GM12865 (cell line): ENCODE measurements around the gene LHX6.

Experiments used
- DNase-seq: peaks from one replicate; pipeline ENCODE4 v3.0.0; 2010; ENCODE audit warnings: low read depth
- H3K4me3 ChIP-seq: 2 replicates; pipeline ENCODE4 v1.5.1; 2011; ENCODE audit warnings: mild to moderate bottlenecking, low read depth, low read length, control low read depth
- CTCF ChIP-seq: IDR thresholded peaks from 2 replicates; pipeline ENCODE4 v1.5.1; 2011; ENCODE audit warnings: low read length, control low read depth, low read depth, inconsistent platforms; ENCODE audit not compliant: insufficient read depth; ENCODE audit errors: missing control alignments

Gene LHX6

GRCh38 chr9:122184551-122184950 is 44.2 kb downstream of the LHX6 start:
- DNase-seq = no peak
- H3K4me3 ChIP-seq = no peak overlapping the region
- TF ChIP-seq CTCF = no peak

GRCh38 chr9:122183501-122183900 is 45.3 kb downstream of the LHX6 start:
- DNase-seq = no peak
- TF ChIP-seq CTCF = no peak
- H3K4me3 ChIP-seq = no peak overlapping the region

GRCh38 chr9:122180633-122181032 is 48.1 kb downstream of the LHX6 start:
- H3K4me3 ChIP-seq = no peak overlapping the region
- TF ChIP-seq CTCF = no peak
- DNase-seq = no peak

- TF ChIP-seq CTCF = no peak
These were observed 49.1 kb downstream of the LHX6 start for GRCh38 chr9:122179690-122180074.

GRCh38 chr9:122179054-122179689 is 49.6 kb downstream of the LHX6 start:
- no peak overlapping the region for H3K4me3 ChIP-seq
- TF ChIP-seq CTCF = no peak

More at GRCh38 chr9:122179690-122180074, 49.1 kb downstream of the LHX6 start:
- H3K4me3 ChIP-seq = no peak overlapping the region
- no peak for DNase-seq

GRCh38 chr9:122176916-122177315 is 51.8 kb downstream of the LHX6 start:
- no peak overlapping the region for H3K4me3 ChIP-seq
- no peak for DNase-seq
- no peak for TF ChIP-seq CTCF

More at GRCh38 chr9:122179054-122179689, 49.6 kb downstream of the LHX6 start:
- DNase-seq = no peak

- no peak for DNase-seq
- no peak for TF ChIP-seq CTCF
- H3K4me3 ChIP-seq = no peak overlapping the region
These were observed 55.1 kb downstream of the LHX6 start for GRCh38 chr9:122173670-122174069.
